Omental fat pad (tissue), 4 donors: ENCODE measurements around the gene CRB3. TPM values are rescaled to one million over a fixed set of nuclear protein-coding genes. Genes with fewer than 3 reads are reported as not detected.

ENCODE experiments used
- ATAC-seq: fragments of 150-250 bp; one replicate; pipeline ENCODE4 v1.9.1; 2016; ENCODE audit warnings: mild to moderate bottlenecking, moderate library complexity; ENCODE audit not compliant: low FRiP score
- DNase-seq: peaks from one replicate; pipeline ENCODE4 v3.0.0-alpha.2; 2019; ENCODE audit warnings: low spot score
- CTCF ChIP-seq, 3 donors: fragments of 450-650 bp; IDR thresholded peaks; one replicate each; pipeline ENCODE4 v1.5.1; 2016 to 2017; ENCODE audit warnings: antibody characterized with exemption in 3 of 3, mild to moderate bottlenecking in 3 of 3, moderate library complexity in 2 of 3
- total RNA-seq, 4 donors: library from RNA; depleted of rRNA; stranded (reverse); fragments of >200 nt; gene quantifications; one replicate each; pipeline ENCODE4 v1.1.0, GENCODE V29; 2016

Gene CRB3
- total RNA-seq, 4 donors from 2014 or later = 0.82 to 6.2 (median 1.1) TPM; not detected in 1

- DNase-seq = no peak
- no peak for ATAC-seq
- no peak for TF ChIP-seq CTCF (IDR thresholded peaks at IDR 0.05)
Observed at GRCh38 chr19:6476896-6477431, 12.9 kb downstream of the CRB3 start.

- no peak for ATAC-seq
- TF ChIP-seq CTCF (IDR thresholded peaks at IDR 0.05) = no peak
- DNase-seq = no peak
Observed at GRCh38 chr19:6478815-6479214, 14.7 kb downstream of the CRB3 start.

- TF ChIP-seq CTCF (IDR thresholded peaks at IDR 0.05) = no peak
- DNase-seq (no peak), ATAC-seq (no peak)
Observed at GRCh38 chr19:6479836-6480398, 15.8 kb downstream of the CRB3 start.

GRCh38 chr19:6480848-6481415 is 16.9 kb downstream of the CRB3 start:
- DNase-seq (no peak), ATAC-seq (no peak)
- no peak for TF ChIP-seq CTCF (IDR thresholded peaks at IDR 0.05)

GRCh38 chr19:6481541-6482342 is 17.7 kb downstream of the CRB3 start, which contains the start of gene DENND1C:
TSS of gene DENND1C (minus strand) at chr19:6481787. CDS start at chr19:6481695, 92 bp downstream.
- DNase-seq (no peak), ATAC-seq (no peak)
- TF ChIP-seq CTCF (IDR thresholded peaks at IDR 0.05) = no peak

- ATAC-seq (no peak), DNase-seq (no peak)
- TF ChIP-seq CTCF (IDR thresholded peaks at IDR 0.05) = no peak
Observed at GRCh38 chr19:6482343-6482686, 18.2 kb downstream of the CRB3 start.
